HepG2 (cell line): ENCODE measurements around the gene POU2AF2. TPM values are rescaled to one million over a fixed set of nuclear protein-coding genes. Genes with fewer than 3 reads are reported as not detected.
A peak's percentile ranks its signal among the peaks of the same experiment; 100 is the strongest.

Source experiments
- ATAC-seq: fragments of 200-7000 bp; cut with Tn5 transposase; 3 replicates; pipeline ENCODE4 v1.9.1; 2020; ENCODE audit warnings: mild to moderate bottlenecking, moderate library complexity
- BruUV-seq: library from RNA; stranded (reverse); fragments of 400-500 nt; replicated peaks from 2 replicates; lab custom pipeline; 2021; lab: Mats Ljungman, UMichigan
- CTCF ChIA-PET: fragments of 300-600 bp; formaldehyde crosslinking; extraction: SDS; loops from one replicate; lab custom pipeline; 2021; ENCODE audit warnings: low total read pairs, inconsistent platforms, low intra/inter-chr PET ratio; lab: Yijun Ruan, JAX
- POLR2A ChIA-PET: fragments of 350-600 bp; sonication (Branson Sonifier 250); formaldehyde crosslinking; loops from one replicate; lab custom pipeline; 2020; ENCODE audit warnings: antibody characterized with exemption, inconsistent platforms; lab: Yijun Ruan, JAX
- DNase-seq: peaks from one replicate; pipeline ENCODE4 v3.0.0-alpha.2; 2015; ENCODE audit warnings: low spot score
- FAIRE-seq: peaks from 3 replicates; lab custom pipeline; 2011; peaks lifted over from hg19 to GRCh38; lab: Jason Lieb, UNC
- H2AFZ ChIP-seq: one replicate; pipeline ENCODE4 v1.6.1; 2011; ENCODE audit warnings: low read length, inconsistent platforms
- H3K27ac ChIP-seq: fragments of 300-600 bp; 3 replicates; pipeline ENCODE4 v1.8.0; 2011; ENCODE audit warnings: mixed run types, mild to moderate bottlenecking, mixed read lengths, low read length, inconsistent platforms; ENCODE audit not compliant: insufficient read depth; ENCODE audit errors: extremely low read length
- H3K27me3 ChIP-seq, 2 experiments: fragments of 200-600 bp in 1 of 2; 2 replicates in 1 of 2; 3 replicates in 1 of 2; pipeline versions ENCODE4 v1.6.0 to v1.8.0; 2011; ENCODE audit warnings: low read length in 2 of 2, mild to moderate bottlenecking in 2 of 2, moderate library complexity in 2 of 2, inconsistent platforms in 1 of 2; ENCODE audit not compliant: insufficient read depth in 2 of 2, control insufficient read depth in 1 of 2
- H3K36me3 ChIP-seq, 2 experiments: fragments of 200-600 bp in 1 of 2; replicated peaks in 1 of 2; 2 replicates in 1 of 2; 3 replicates in 1 of 2; pipeline versions ENCODE4 v1.5.1 to v1.8.0; 2011; ENCODE audit warnings: low read length in 2 of 2, inconsistent platforms in 1 of 2; ENCODE audit not compliant: insufficient read depth in 2 of 2, control insufficient read depth in 1 of 2
- H3K4me1 ChIP-seq: 2 replicates; pipeline ENCODE4 v1.5.1; 2012; ENCODE audit warnings: low read length, inconsistent platforms; ENCODE audit not compliant: insufficient read depth
- H3K4me2 ChIP-seq: 2 replicates; pipeline ENCODE4 v1.6.0; 2011; ENCODE audit warnings: low read depth, low read length, inconsistent platforms
- H3K4me3 ChIP-seq, 3 experiments: fragments of 200-600 bp in 1 of 3; sonication (generic), shearing (Covaris generic) in 1 of 3; replicated peaks in 1 of 3; 2 replicates each; pipeline ENCODE4 v1.5.1; 2011 to 2016; ENCODE audit warnings: low read length in 3 of 3, inconsistent platforms in 2 of 3, low read depth in 2 of 3, mild to moderate bottlenecking in 2 of 3, control low read depth in 1 of 3, mixed read lengths in 1 of 3; ENCODE audit not compliant: insufficient read depth in 1 of 3
- H3K79me2 ChIP-seq: one replicate; pipeline ENCODE4 v1.6.1; 2011; ENCODE audit warnings: low read length, inconsistent platforms; ENCODE audit not compliant: insufficient read depth
- H3K9ac ChIP-seq: 2 replicates; pipeline ENCODE4 v1.6.0; 2011; ENCODE audit warnings: mild to moderate bottlenecking, low read depth, low read length, inconsistent platforms; ENCODE audit not compliant: insufficient read depth
- H3K9me3 ChIP-seq: 2 replicates; pipeline ENCODE4 v1.5.1; 2012; ENCODE audit warnings: mild to moderate bottlenecking, low read length
- H4K20me1 ChIP-seq: 2 replicates; pipeline ENCODE4 v1.6.0; 2011; ENCODE audit warnings: inconsistent platforms, mild to moderate bottlenecking, low read length, moderate library complexity; ENCODE audit not compliant: insufficient read depth
- CEBPG ChIP-seq: IDR thresholded peaks from 2 replicates; pipeline ENCODE4 v1.6.1; 2016
- NR2F1 ChIP-seq, 2 experiments: fragments of 450-650 bp in 1 of 2; formaldehyde crosslinking in 1 of 2; IDR thresholded peaks; 2 replicates each; pipeline versions ENCODE4 v1.5.0 to v1.6.1; 2016 to 2020; ENCODE audit warnings: mild to moderate bottlenecking in 1 of 2, missing compliant biosample characterization in 1 of 2, missing genetic modification reagents in 1 of 2, moderate library complexity in 1 of 2
- RBFOX2 ChIP-seq: fragments of 200-400 bp; formaldehyde crosslinking; IDR thresholded peaks from 2 replicates; pipeline ENCODE4 v1.6.1; 2017; ENCODE audit warnings: low read depth, mild to moderate bottlenecking, low read length
- ZFP90 ChIP-seq: sonication (generic); formaldehyde crosslinking; IDR thresholded peaks from 2 replicates; pipeline ENCODE4 v1.8.0; 2022; ENCODE audit warnings: missing genetic modification reagents, mild to moderate bottlenecking, inconsistent platforms, borderline replicate concordance
- ZMYM4 ChIP-seq: sonication (generic); formaldehyde crosslinking; IDR thresholded peaks from 2 replicates; pipeline ENCODE4 v1.8.1; 2023; ENCODE audit warnings: mild to moderate bottlenecking, missing genetic modification reagents
- ZNF292 ChIP-seq: sonication (generic); formaldehyde crosslinking; IDR thresholded peaks from 2 replicates; pipeline ENCODE4 v1.8.1; 2022; ENCODE audit warnings: mild to moderate bottlenecking, low read depth, missing genetic modification reagents, borderline replicate concordance
- WGBS: methylation state at CpG from one replicate; pipeline ENCODE4 v1.1.6; 2017; ENCODE audit warnings: low lambda C conversion rate; 5-methylcytosine and 5-hydroxymethylcytosine counted together
- in situ Hi-C: cut with HindIII; loops from 2 replicates; pipeline ENCODE4 v1.10.0; 2017; ENCODE audit warnings: low pct_unique_long_range_greater_than_20kb; ENCODE audit not compliant: extremely low pct_ligation_motif_present
- intact Hi-C: fragments of 100-400 bp; cut with micrococcal nuclease; formaldehyde crosslinking; loops from one replicate; pipeline ENCODE4 v1.10.0; 2022; ENCODE audit not compliant: unreplicated experiment
- polyA plus RNA-seq, 8 experiments: library from polyadenylated mRNA; depleted of rRNA in 3 of 8; stranded (reverse) in 7 of 8; unstranded in 1 of 8; fragments of >200 nt; fragmentation: Illumina TruSeq in 4 of 8; extraction: Trizol in 4 of 8; gene quantifications; 2 replicates each; pipeline versions ENCODE4 v1.2.1 to v1.2.3, GENCODE V29; 2011 to 2016; ENCODE audit warnings: low read depth in 4 of 8, missing spikeins in 1 of 8, mixed read lengths in 1 of 8; ENCODE audit not compliant: insufficient read depth in 1 of 8
- total RNA-seq, 5 experiments: library from RNA; depleted of rRNA; stranded (reverse); fragments of >200 nt; fragmentation: Illumina TruSeq; extraction: Trizol; gene quantifications; 2 replicates each; pipeline ENCODE4 v1.2.3, GENCODE V29; 2016; ENCODE audit warnings: low read depth in 1 of 5
- TF ChIP-seq, protein P1 (sequence below): sonication (generic); formaldehyde crosslinking; conservative IDR thresholded peaks from 2 replicates; pipeline ENCODE4 v1.4.0; 2020; ENCODE audit warnings: mild to moderate bottlenecking, missing genetic modification reagents, moderate library complexity
- TF ChIP-seq, protein P2 (sequence below): sonication (generic); formaldehyde crosslinking; IDR thresholded peaks from 2 replicates; pipeline ENCODE4 v1.4.0; 2020; ENCODE audit warnings: missing genetic modification reagents
- TF ChIP-seq, protein P3 (sequence below): sonication (generic); formaldehyde crosslinking; IDR thresholded peaks from 2 replicates; pipeline ENCODE4 v1.4.0; 2020; ENCODE audit warnings: missing genetic modification reagents
- TF ChIP-seq, protein P4 (sequence below): sonication (generic); formaldehyde crosslinking; IDR thresholded peaks from 2 replicates; pipeline ENCODE4 v1.8.0; 2022; ENCODE audit warnings: mild to moderate bottlenecking, missing genetic modification reagents; ENCODE audit not compliant: insufficient replicate concordance

Gene POU2AF2
- total and polyA plus RNA-seq, 2 of the 13 experiments (the other 11 are each of a cell fraction or from before 2014, with no cell fraction given), result 0.11 TPM; not detected in 1

DNA sequence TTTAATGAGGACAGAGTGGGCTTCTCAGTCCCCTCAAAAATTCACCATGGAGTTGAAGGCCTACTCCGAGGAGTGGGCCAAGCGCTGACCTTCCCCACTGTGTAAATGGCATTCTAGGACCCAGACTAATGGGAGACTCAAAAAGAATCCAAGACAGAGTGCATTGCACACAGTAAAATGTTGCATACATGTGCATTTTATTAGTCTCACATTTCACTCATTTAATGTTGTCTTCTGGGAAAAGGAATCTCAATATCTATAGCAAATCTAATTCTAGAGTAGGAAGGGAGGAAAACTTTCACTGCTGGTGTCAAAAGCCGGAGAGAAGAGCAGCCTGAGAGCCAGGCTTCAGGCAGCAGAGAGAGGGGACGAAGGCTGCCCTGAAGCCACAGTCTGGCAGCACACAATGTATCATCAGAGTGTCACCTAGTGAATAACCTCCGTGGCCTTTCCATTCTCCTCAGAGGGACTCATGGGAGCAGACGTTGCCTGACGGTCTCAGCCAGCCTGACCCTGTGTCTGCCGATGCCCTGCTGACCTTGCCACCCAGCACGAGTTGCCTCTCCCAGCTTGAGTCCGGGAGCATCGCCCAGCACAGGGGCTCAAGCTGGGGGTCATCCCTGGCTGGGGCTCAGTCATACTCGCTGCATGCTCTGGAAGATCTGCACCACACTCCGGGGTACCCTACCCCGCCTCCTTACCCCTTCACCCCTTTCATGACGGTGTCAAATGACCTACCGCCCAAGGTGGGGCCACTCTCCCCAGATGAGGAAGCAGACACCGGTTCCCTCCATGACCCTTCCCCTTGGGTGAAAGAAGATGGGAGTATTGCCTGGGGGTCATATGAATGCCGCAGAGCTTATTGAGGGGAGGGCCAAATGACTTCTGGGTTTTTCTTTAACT lies 39.9 kb downstream of the POU2AF2 start (continued):
- TF ChIP-seq, protein P1, sequence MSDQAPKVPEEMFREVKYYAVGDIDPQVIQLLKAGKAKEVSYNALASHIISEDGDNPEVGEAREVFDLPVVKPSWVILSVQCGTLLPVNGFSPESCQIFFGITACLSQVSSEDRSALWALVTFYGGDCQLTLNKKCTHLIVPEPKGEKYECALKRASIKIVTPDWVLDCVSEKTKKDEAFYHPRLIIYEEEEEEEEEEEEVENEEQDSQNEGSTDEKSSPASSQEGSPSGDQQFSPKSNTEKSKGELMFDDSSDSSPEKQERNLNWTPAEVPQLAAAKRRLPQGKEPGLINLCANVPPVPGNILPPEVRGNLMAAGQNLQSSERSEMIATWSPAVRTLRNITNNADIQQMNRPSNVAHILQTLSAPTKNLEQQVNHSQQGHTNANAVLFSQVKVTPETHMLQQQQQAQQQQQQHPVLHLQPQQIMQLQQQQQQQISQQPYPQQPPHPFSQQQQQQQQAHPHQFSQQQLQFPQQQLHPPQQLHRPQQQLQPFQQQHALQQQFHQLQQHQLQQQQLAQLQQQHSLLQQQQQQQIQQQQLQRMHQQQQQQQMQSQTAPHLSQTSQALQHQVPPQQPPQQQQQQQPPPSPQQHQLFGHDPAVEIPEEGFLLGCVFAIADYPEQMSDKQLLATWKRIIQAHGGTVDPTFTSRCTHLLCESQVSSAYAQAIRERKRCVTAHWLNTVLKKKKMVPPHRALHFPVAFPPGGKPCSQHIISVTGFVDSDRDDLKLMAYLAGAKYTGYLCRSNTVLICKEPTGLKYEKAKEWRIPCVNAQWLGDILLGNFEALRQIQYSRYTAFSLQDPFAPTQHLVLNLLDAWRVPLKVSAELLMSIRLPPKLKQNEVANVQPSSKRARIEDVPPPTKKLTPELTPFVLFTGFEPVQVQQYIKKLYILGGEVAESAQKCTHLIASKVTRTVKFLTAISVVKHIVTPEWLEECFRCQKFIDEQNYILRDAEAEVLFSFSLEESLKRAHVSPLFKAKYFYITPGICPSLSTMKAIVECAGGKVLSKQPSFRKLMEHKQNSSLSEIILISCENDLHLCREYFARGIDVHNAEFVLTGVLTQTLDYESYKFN (CRISPR knock-in tag), result peak; percentile 54
- TF ChIP-seq ZMYM4 (CRISPR knock-in tag) (peak; percentile 50; the same call in 1 of the 2 replicates), ZNF292 (CRISPR knock-in tag) (peak; percentile 82), RBFOX2 (peak; percentile 78)
- TF ChIP-seq, protein P2, sequence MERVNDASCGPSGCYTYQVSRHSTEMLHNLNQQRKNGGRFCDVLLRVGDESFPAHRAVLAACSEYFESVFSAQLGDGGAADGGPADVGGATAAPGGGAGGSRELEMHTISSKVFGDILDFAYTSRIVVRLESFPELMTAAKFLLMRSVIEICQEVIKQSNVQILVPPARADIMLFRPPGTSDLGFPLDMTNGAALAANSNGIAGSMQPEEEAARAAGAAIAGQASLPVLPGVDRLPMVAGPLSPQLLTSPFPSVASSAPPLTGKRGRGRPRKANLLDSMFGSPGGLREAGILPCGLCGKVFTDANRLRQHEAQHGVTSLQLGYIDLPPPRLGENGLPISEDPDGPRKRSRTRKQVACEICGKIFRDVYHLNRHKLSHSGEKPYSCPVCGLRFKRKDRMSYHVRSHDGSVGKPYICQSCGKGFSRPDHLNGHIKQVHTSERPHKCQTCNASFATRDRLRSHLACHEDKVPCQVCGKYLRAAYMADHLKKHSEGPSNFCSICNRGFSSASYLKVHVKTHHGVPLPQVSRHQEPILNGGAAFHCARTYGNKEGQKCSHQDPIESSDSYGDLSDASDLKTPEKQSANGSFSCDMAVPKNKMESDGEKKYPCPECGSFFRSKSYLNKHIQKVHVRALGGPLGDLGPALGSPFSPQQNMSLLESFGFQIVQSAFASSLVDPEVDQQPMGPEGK, result peak; percentile 86

DNA sequence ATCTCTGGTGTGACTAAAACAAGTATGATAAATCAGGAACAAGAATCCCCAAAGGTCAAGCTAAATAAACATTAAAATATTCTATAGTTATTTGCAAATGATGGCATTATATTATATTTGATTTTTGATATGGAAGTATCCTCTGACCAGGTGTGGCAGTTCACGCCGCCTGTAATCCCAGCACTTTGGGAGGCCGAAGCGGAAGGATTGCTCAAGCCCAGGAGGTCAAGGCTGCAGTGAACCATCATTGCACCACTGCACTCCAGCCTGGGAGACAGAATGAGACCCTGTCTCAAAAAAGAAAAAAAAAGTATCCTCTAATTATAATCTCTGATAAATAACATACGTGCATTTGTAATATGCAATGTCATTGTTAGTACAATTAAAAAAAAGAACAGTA lies 46.2 kb downstream of the POU2AF2 start:
- H3K4me1 ChIP-seq, result peaks cover 38% of the 10 kb centered on the region
- no peaks in the 10 kb centered on the region for H3K79me2 ChIP-seq
- ChIA-PET POLR2A (no interaction called here), CTCF (no interaction called here)
- ATAC-seq (no peak), FAIRE-seq (no peak), DNase-seq (no peak)
- no peak overlapping the region for H3K4me2 ChIP-seq
- no peaks in the 10 kb centered on the region for H3K27me3 ChIP-seq
- H4K20me1 ChIP-seq, result no peaks in the 10 kb centered on the region
- H3K9me3 ChIP-seq, result no peaks in the 10 kb centered on the region
- in situ Hi-C loops (no loop called here), intact Hi-C loops (no loop called here)
- WGBS, result 88% methylated on average over 5 of the region's 5 CpGs
- H3K4me3 ChIP-seq, result no peak overlapping the region
- H3K27ac ChIP-seq, result no peak overlapping the region
- no peak overlapping the region for H3K9ac ChIP-seq
- no peaks in the 10 kb centered on the region for H3K36me3 ChIP-seq
- H2AFZ ChIP-seq, result no peak overlapping the region
- no TSS peak for BruUV-seq
- TF ChIP-seq NR2F1 (CRISPR knock-in tag; IDR thresholded peaks at IDR 0.05), result peak in 1 of 2 experiments; percentile 14; a peak in 1 of 4 replicates
- peak; percentile 42; the same call in 1 of the 2 replicates for TF ChIP-seq CEBPG (CRISPR knock-in tag)
- no peak for TF ChIP-seq ZFP90 (CRISPR knock-in tag)
- TF ChIP-seq, protein P3, sequence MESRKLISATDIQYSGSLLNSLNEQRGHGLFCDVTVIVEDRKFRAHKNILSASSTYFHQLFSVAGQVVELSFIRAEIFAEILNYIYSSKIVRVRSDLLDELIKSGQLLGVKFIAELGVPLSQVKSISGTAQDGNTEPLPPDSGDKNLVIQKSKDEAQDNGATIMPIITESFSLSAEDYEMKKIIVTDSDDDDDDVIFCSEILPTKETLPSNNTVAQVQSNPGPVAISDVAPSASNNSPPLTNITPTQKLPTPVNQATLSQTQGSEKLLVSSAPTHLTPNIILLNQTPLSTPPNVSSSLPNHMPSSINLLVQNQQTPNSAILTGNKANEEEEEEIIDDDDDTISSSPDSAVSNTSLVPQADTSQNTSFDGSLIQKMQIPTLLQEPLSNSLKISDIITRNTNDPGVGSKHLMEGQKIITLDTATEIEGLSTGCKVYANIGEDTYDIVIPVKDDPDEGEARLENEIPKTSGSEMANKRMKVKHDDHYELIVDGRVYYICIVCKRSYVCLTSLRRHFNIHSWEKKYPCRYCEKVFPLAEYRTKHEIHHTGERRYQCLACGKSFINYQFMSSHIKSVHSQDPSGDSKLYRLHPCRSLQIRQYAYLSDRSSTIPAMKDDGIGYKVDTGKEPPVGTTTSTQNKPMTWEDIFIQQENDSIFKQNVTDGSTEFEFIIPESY (CRISPR knock-in tag), result peak; percentile 97
- TF ChIP-seq, protein P4, sequence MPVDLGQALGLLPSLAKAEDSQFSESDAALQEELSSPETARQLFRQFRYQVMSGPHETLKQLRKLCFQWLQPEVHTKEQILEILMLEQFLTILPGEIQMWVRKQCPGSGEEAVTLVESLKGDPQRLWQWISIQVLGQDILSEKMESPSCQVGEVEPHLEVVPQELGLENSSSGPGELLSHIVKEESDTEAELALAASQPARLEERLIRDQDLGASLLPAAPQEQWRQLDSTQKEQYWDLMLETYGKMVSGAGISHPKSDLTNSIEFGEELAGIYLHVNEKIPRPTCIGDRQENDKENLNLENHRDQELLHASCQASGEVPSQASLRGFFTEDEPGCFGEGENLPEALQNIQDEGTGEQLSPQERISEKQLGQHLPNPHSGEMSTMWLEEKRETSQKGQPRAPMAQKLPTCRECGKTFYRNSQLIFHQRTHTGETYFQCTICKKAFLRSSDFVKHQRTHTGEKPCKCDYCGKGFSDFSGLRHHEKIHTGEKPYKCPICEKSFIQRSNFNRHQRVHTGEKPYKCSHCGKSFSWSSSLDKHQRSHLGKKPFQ, result no peak
